Kidney (tissue), 14 donors: ENCODE measurements around the gene PSMB1. TPM values are rescaled to one million over a fixed set of nuclear protein-coding genes. Genes with fewer than 3 reads are reported as not detected.

ENCODE experiments used
- DNase-seq, 5 donors: peaks; one replicate each; pipeline ENCODE4 v3.0.0-alpha.2; 2013 to 2020
- FAIRE-seq: peaks from 2 replicates; lab custom pipeline; 2012; peaks lifted over from hg19 to GRCh38; lab: Jason Lieb, UNC
- H3K27ac ChIP-seq, 2 donors: one replicate each; pipeline ENCODE4 v1.7.0; 2013; ENCODE audit warnings: low read depth in 2 of 2, low read length in 2 of 2, inconsistent platforms in 1 of 2
- H3K27me3 ChIP-seq: one replicate; pipeline ENCODE4 v1.7.1; 2013; ENCODE audit warnings: low read length, inconsistent platforms; ENCODE audit not compliant: control insufficient read depth, insufficient read depth
- H3K36me3 ChIP-seq, 3 donors: one replicate each; pipeline versions ENCODE4 v1.7.0 to v1.7.1; 2013; ENCODE audit warnings: low read length in 3 of 3, control low read depth in 1 of 3, inconsistent platforms in 1 of 3; ENCODE audit not compliant: insufficient read depth in 3 of 3, control insufficient read depth in 2 of 3
- H3K4me1 ChIP-seq, 3 donors: one replicate each; pipeline versions ENCODE4 v1.7.0 to v1.7.1; 2013; ENCODE audit warnings: low read length in 3 of 3, inconsistent platforms in 1 of 3, low read depth in 1 of 3; ENCODE audit not compliant: control insufficient read depth in 2 of 3, insufficient read depth in 2 of 3
- H3K4me3 ChIP-seq, 3 donors: one replicate each; pipeline versions ENCODE4 v1.7.0 to v1.8.1; 2013; ENCODE audit warnings: low read length in 3 of 3, control low read depth in 1 of 3, inconsistent platforms in 1 of 3
- H3K9ac ChIP-seq, 3 donors: one replicate each; pipeline versions ENCODE4 v1.7.0 to v1.7.1; 2013; ENCODE audit warnings: low read length in 3 of 3, control low read depth in 1 of 3, inconsistent platforms in 1 of 3
- H3K9me3 ChIP-seq, 3 donors: one replicate each; pipeline versions ENCODE4 v1.7.0 to v1.7.1; 2013; ENCODE audit warnings: low read length in 3 of 3, control low read depth in 1 of 3, inconsistent platforms in 1 of 3; ENCODE audit not compliant: control insufficient read depth in 2 of 3, insufficient read depth in 1 of 3
- intact Hi-C: fragments of 100-400 bp; cut with DNase I; formaldehyde crosslinking; loops from one replicate; pipeline ENCODE4 v1.11.1; 2022
- polyA plus RNA-seq: library from polyadenylated mRNA; stranded (reverse); fragments of 350-450 nt; fragmentation: Illumina TruSeq; extraction: RNeasy Lipid Tissue Mini Kit (QIAGEN cat#74804); gene quantifications from one replicate; pipeline ENCODE4 v1.2.3, GENCODE V29; 2014; ENCODE audit warnings: low read depth, low replicate concordance; ENCODE audit not compliant: insufficient read depth
- total RNA-seq: library from RNA; stranded (reverse); fragmentation: NEBNext Ultra II Directional; extraction: Animal tissue kit (Norgen Biotek cat#: 25700); gene quantifications from one replicate; pipeline ENCODE4 v1.2.1, GENCODE V29; 2021
- TF ChIP-seq, protein P1 (sequence below): IDR thresholded peaks from 3 replicates; pipeline ENCODE4 v1.5.1; 2012; ENCODE audit warnings: mild to moderate bottlenecking, moderate library complexity, borderline replicate concordance; ENCODE audit not compliant: insufficient read depth; ENCODE audit errors: extremely low read depth
- donor health status: control.
- donor health status: control.
- donor health status: control.
- donor health status: control.
- donor health status: control.
- donor health status: DM: yes; HTN: yes; CAD: no.
- donor health status: Normal renal cell carcinoma (clear cell type).

Gene PSMB1
- total and polyA plus RNA-seq, 2 donors from 2014 or later = 132 to 309 TPM

DNA sequence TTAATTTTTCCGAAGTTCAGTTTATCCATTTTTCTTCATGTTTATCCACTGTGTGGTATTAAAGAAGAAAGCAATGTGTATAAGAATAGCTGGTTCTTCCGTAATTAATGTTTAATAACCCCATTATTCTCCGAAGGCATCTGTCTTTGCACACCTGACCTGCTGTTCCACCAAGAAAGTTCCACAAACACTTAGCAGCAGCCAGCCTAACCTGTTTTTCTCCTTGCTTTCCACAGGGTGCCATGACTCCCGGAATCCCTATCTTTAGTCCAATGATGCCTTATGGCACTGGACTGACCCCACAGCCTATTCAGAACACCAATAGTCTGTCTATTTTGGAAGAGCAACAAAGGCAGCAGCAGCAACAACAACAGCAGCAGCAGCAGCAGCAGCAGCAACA, 8.4 kb upstream of the PSMB1 start:
- DNase-seq (no peak), FAIRE-seq (no peak)
- Histone ChIP-seq H3K27me3 (no peaks in the 10 kb centered on the region), H3K4me3 (no peak overlapping the region), H3K4me1 (no peaks in the 10 kb centered on the region), H3K9ac (no peak overlapping the region), H3K9me3 (no peaks in the 10 kb centered on the region), H3K36me3 (peaks cover 6 to 21% (median 10%) of the 10 kb centered on the region in 3 donors), H3K27ac (no peak overlapping the region)
- TF ChIP-seq, protein P1, sequence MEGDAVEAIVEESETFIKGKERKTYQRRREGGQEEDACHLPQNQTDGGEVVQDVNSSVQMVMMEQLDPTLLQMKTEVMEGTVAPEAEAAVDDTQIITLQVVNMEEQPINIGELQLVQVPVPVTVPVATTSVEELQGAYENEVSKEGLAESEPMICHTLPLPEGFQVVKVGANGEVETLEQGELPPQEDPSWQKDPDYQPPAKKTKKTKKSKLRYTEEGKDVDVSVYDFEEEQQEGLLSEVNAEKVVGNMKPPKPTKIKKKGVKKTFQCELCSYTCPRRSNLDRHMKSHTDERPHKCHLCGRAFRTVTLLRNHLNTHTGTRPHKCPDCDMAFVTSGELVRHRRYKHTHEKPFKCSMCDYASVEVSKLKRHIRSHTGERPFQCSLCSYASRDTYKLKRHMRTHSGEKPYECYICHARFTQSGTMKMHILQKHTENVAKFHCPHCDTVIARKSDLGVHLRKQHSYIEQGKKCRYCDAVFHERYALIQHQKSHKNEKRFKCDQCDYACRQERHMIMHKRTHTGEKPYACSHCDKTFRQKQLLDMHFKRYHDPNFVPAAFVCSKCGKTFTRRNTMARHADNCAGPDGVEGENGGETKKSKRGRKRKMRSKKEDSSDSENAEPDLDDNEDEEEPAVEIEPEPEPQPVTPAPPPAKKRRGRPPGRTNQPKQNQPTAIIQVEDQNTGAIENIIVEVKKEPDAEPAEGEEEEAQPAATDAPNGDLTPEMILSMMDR = no peak
- intact Hi-C loops = no loop called here

DNA sequence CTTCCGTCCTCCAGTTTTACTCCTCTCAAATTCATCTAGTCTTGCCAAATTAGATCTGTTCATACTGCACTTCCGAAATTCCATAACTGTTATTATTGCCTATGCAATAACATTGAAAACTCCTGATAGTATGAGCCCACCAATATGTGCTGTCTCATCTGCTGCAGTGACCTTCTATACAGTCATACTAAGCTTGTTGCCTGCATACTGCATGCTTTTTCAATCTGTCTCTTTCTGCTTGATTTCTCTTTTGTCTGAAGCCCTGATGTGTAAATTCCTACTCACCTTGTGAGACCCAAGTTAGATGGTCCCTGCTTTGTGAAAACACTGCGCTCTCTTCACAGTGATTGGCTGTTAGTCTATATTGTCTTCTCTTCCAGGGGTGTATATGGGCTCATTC, 2.2 kb upstream of the PSMB1 start:
- H3K27me3 ChIP-seq = no peaks in the 10 kb centered on the region
- peaks cover 0 to 2% (median 0%) of the 10 kb centered on the region in 3 donors for H3K36me3 ChIP-seq
- intact Hi-C loops = no loop called here
- DNase-seq (no peak), FAIRE-seq (no peak)
- H3K9me3 ChIP-seq = no peaks in the 10 kb centered on the region
- TF ChIP-seq, protein P1 = no peak
- H3K4me3 ChIP-seq = peak overlapping the region; percentile 92 to 100 (median 94)
- no peak overlapping the region for H3K27ac ChIP-seq
- peak overlapping the region; percentile 83 to 94 (median 87) for H3K9ac ChIP-seq
- H3K4me1 ChIP-seq = peaks cover 7 to 22% (median 18%) of the 10 kb centered on the region in 3 donors

DNA sequence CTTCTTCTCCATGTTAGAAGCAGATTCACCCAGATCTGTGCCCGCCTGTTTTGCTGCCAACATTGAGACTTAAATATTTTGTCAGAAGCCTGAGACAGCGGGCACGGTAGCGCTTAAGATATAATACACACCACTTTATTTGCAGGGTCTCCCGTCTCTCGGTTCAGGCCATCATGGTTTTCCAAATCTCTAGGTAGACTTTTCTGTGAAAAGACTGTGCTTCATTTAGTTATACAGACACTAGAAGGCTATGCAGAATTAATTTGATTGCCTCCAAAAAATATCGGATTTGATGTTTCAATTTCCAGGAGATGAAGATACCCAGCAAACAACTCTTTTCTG, 1.7 kb upstream of the PSMB1 start:
- Histone ChIP-seq H3K27me3 (no peaks in the 10 kb centered on the region), H3K36me3 (peaks cover 0 to 2% (median 0%) of the 10 kb centered on the region in 3 donors), H3K9ac (peak overlapping the region; percentile 83 to 94 (median 87)), H3K4me3 (peak overlapping the region; percentile 92 to 100 (median 94)), H3K4me1 (peaks cover 7 to 28% (median 18%) of the 10 kb centered on the region in 3 donors), H3K9me3 (no peaks in the 10 kb centered on the region), H3K27ac (peak overlapping the region in 1 of 2 donors; percentile 96)
- intact Hi-C loops = no loop called here
- DNase-seq (no peak), FAIRE-seq (no peak)
- TF ChIP-seq, protein P1 = no peak
